Mesothelial cell of epicardium (in vitro differentiated cells): ENCODE results near the gene TMIGD2. TPM values are rescaled to one million over a fixed set of nuclear protein-coding genes. Genes with fewer than 3 reads are reported as not detected.

Experiments
- DNase-seq, 2 experiments: peaks; one replicate each; pipeline ENCODE4 v3.0.0; 2021; ENCODE audit warnings: low spot score in 2 of 2; ENCODE audit not compliant: unreplicated experiment in 2 of 2
- H3K27ac Mint-ChIP-seq: 2 replicates; pipeline ENCODE4 v1.8.0; 2021; ENCODE audit warnings: mixed read lengths
- H3K27me3 Mint-ChIP-seq: 2 replicates; pipeline ENCODE4 v1.8.0; 2021; ENCODE audit warnings: low read depth, mixed read lengths
- H3K36me3 Mint-ChIP-seq: 2 replicates; pipeline ENCODE4 v1.8.0; 2021; ENCODE audit warnings: mixed read lengths
- H3K4me1 Mint-ChIP-seq: 2 replicates; pipeline ENCODE4 v1.8.0; 2021; ENCODE audit warnings: mixed read lengths
- H3K4me3 Mint-ChIP-seq: 2 replicates; pipeline ENCODE4 v1.8.0; 2021; ENCODE audit warnings: mild to moderate bottlenecking, moderate library complexity, mixed read lengths
- H3K9me3 Mint-ChIP-seq: 2 replicates; pipeline ENCODE4 v1.8.0; 2021; ENCODE audit warnings: mixed read lengths
- total RNA-seq: library from RNA; stranded (reverse); gene quantifications from 3 replicates; pipeline ENCODE4 v1.2.1, GENCODE V29; 2021
- TF ChIP-seq, protein P1 (sequence below): fragments of 200-600 bp; sonication (generic); IDR thresholded peaks from one replicate; pipeline ENCODE4 v1.5.0; 2021; ENCODE audit warnings: antibody characterized with exemption; ENCODE audit not compliant: unreplicated experiment

The TMIGD2 gene
- total RNA-seq, 1 donor from 2014 or later: not detected

DNA sequence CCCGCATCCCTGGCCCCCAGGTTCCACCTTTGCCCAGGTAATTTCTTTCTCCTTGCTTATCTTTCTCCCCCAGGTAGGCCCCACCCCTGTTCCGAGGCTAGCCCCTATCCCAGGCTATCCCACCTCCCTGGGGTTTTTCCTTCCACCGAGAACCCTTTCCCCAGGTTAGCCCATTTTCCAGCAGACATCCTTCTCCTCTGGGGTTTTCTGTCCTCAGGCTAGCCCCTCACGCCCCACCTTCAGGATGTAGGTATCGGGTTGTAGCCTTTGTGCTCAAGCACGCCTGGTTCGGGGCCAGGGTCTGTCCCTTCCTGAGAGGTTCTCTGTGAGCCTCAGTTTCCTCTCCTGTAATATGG lies 3.0 kb upstream of the TMIGD2 start:
- DNase-seq: no peak
- TF ChIP-seq, protein P1, sequence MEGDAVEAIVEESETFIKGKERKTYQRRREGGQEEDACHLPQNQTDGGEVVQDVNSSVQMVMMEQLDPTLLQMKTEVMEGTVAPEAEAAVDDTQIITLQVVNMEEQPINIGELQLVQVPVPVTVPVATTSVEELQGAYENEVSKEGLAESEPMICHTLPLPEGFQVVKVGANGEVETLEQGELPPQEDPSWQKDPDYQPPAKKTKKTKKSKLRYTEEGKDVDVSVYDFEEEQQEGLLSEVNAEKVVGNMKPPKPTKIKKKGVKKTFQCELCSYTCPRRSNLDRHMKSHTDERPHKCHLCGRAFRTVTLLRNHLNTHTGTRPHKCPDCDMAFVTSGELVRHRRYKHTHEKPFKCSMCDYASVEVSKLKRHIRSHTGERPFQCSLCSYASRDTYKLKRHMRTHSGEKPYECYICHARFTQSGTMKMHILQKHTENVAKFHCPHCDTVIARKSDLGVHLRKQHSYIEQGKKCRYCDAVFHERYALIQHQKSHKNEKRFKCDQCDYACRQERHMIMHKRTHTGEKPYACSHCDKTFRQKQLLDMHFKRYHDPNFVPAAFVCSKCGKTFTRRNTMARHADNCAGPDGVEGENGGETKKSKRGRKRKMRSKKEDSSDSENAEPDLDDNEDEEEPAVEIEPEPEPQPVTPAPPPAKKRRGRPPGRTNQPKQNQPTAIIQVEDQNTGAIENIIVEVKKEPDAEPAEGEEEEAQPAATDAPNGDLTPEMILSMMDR: no peak
- no peaks in the 10 kb centered on the region for H3K27me3 Mint-ChIP-seq
- no peak overlapping the region for H3K27ac Mint-ChIP-seq
- peaks cover 6% of the 10 kb centered on the region for H3K4me1 Mint-ChIP-seq
- no peaks in the 10 kb centered on the region for H3K9me3 Mint-ChIP-seq
- peaks cover 3% of the 10 kb centered on the region for H3K36me3 Mint-ChIP-seq
- peak overlapping the region; percentile 58 for H3K4me3 Mint-ChIP-seq

DNA sequence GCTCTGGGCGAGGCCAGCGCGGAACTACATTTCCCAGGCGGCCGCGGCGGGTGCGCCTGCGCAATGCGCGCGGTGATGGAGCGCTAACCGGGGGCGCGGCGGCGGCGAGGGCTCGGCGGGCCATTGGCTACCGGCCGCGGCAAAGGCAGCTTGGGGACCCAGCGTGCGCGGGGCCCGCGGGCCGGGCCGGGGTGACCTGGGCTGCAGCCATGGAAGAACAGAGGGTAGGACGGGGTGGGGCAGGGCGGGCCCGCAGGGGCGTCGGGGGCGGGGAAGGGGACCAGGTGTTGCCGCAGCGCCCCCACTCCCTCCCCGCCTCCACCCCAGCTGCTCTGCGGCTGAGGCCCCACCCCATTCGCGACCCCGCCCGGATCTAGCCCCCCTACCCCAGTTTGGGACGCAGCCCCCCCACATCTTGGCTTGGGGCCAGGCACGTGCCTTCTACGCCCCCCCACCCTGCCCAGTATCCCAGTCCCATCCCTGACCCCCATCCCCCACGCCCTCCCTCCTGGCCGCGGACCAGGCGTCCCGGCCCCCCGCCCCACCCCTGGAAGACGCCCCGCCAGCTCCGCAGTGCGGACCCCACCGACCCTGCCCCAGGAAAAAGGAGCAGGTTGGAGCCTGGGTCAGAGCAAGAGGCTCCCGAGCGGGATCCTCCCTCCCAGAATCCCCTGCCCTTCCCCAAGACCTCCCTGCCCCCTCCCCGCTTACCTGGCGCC lies 2.5 kb upstream of the TMIGD2 start, which contains the start of gene FSD1:
Gene FSD1, plus strand, starts transcription at position 61 of the 719 bp plus-strand sequence. Its CDS starts 149 bp downstream, at position 210.
- peak in 1 of 2 experiments; percentile 76 for DNase-seq
- Mint-ChIP-seq H3K4me3 (peak within 1 kb of the TSS; percentile 59), H3K36me3 (peaks cover 3% of the 10 kb centered on the region), H3K27me3 (no peaks in the 10 kb centered on the region), H3K27ac (no peak within 1 kb of the TSS), H3K4me1 (peaks cover 6% of the 10 kb centered on the region), H3K9me3 (no peaks in the 10 kb centered on the region)
- TF ChIP-seq, protein P1: no peak

DNA sequence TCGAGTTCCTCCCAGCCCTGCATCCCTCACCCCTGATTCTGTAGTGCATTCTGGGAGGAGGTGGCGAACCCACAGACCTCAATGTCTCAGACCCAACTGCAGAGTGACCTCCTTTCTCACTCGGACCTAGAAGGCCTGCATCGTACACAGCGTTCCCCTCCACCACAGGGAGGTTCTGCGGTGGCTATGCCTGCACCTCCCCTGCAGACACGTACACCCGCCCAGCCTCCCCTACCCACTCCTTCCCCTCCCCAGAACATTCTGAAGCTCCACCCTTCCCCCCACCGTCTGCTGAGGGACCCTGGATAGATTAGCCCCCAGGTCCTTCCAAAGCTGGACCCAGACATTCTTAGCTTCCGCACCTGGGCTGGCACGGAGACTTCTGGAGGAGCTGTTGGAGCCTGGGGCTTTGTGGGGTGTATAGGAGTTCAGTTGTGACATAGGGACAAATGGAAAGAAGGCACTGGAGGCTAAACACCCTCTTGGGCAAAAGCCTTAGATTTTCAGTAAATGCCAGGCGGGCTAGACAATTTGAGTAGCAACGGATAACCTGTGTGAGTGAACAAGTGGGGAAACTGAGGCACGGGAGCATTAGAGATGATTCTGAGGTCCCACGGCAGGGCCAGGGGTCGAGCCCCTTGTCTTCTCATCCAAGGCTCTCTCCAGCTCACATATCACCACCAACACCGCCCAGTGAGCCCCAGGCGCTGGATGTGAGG lies 1.8 kb upstream of the TMIGD2 start:
- TF ChIP-seq, protein P1: no peak
- Mint-ChIP-seq H3K27me3 (no peaks in the 10 kb centered on the region), H3K4me1 (peaks cover 6% of the 10 kb centered on the region), H3K36me3 (peaks cover 3% of the 10 kb centered on the region), H3K4me3 (peak overlapping the region; percentile 59), H3K9me3 (no peaks in the 10 kb centered on the region), H3K27ac (no peak overlapping the region)
- DNase-seq: no peak

DNA sequence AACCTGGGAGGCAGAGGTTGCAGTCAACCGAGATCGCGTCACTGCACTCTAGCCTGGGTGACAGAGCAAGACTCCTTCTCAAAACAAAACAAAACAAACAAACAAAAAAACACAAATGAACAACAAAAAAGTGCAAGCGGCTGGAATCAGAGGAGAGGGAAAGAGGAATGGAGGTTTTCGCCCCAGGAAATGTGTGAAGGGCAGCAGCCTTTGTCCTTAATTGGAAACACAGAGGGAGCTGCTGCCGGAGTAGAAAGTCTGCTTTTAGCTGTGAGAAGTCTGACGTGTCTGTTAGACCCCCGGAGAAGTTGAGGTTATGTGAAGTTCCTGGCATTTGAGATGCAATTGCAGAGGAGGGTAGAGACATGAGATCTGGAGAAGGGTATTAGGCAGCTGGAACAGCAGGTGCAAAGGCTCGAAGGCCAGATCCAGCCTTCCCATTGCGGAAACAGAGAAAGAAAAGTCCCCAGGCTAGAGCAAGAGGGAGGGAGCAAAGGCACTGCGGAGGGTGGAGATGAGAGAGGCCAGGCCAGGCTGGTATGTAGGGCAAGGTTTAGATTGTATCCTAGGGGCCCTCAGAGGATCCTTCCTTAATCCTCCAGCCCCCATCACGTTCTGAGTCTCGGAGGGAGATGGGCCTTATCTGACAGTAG lies 473 bp downstream of the TMIGD2 start:
- Mint-ChIP-seq H3K4me1 (peaks cover 6% of the 10 kb centered on the region), H3K9me3 (no peaks in the 10 kb centered on the region), H3K36me3 (peaks cover 2% of the 10 kb centered on the region), H3K27ac (no peak overlapping the region), H3K4me3 (no peak overlapping the region), H3K27me3 (no peaks in the 10 kb centered on the region)
- TF ChIP-seq, protein P1: no peak
- no peak for DNase-seq

DNA sequence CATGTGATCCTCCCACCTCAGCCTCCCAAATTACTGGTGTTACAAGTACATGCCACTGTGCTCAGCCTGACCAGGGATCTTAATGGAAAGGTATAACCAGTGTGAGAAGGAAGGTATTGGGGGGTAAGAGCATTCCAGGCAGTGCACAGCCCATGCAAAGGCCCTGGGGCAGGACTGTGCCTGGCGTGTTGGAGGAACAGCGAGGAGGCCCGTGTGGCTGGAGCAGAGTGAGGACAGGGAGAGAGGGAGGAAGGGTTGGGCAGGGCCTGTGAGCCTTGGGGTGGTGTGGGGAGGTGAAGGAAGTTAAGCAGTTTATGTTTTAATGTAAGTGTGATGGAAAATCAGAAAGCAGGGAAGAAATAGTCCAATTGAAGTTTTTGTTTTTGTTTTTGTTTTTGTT lies 1.6 kb downstream of the TMIGD2 start:
- TF ChIP-seq, protein P1: no peak
- H3K27ac Mint-ChIP-seq: no peak overlapping the region
- H3K4me1 Mint-ChIP-seq: peaks cover 6% of the 10 kb centered on the region
- no peak for DNase-seq
- H3K4me3 Mint-ChIP-seq: no peak overlapping the region
- H3K36me3 Mint-ChIP-seq: no peaks in the 10 kb centered on the region
- no peaks in the 10 kb centered on the region for H3K9me3 Mint-ChIP-seq
- no peaks in the 10 kb centered on the region for H3K27me3 Mint-ChIP-seq
